IMR-90 (cell line): ENCODE results near the gene FAS. TPM values are rescaled to one million over a fixed set of nuclear protein-coding genes. Genes with fewer than 3 reads are reported as not detected.

Experiments
- ATAC-seq: fragments of 200-7000 bp; cut with Tn5 transposase; 2 replicates; pipeline ENCODE4 v1.9.1; 2020; ENCODE audit warnings: low read depth, mild to moderate bottlenecking, moderate library complexity
- BruUV-seq: library from RNA; stranded (reverse); fragments of 400-500 nt; replicated peaks from 2 replicates; lab custom pipeline; 2021; lab: Mats Ljungman, UMichigan
- CTCF ChIA-PET: fragments of 300-600 bp; formaldehyde crosslinking; extraction: SDS; loops from one replicate; lab custom pipeline; 2021; ENCODE audit warnings: antibody characterized with exemption; lab: Yijun Ruan, JAX
- POLR2A ChIA-PET: fragments of 300-600 bp; sonication (Branson Sonifier 250); formaldehyde crosslinking; loops from one replicate; lab custom pipeline; 2022; ENCODE audit warnings: antibody characterized with exemption; ENCODE audit not compliant: unreplicated experiment; lab: Charles Lee
- DNase-seq: peaks from one replicate; pipeline ENCODE4 v3.0.0; 2013
- H2AFZ ChIP-seq: replicated peaks from 2 replicates; pipeline ENCODE3; 2013; ENCODE audit warnings: low read length, mild to moderate bottlenecking; ENCODE audit not compliant: poor library complexity
- H2AK5ac ChIP-seq: 2 replicates; pipeline ENCODE4 v1.6.1; 2013; ENCODE audit warnings: low read depth, low read length, inconsistent platforms
- H2AK9ac ChIP-seq: replicated peaks from 2 replicates; pipeline ENCODE3; 2013; ENCODE audit warnings: mild to moderate bottlenecking, low read depth, low read length, moderate library complexity; ENCODE audit not compliant: poor library complexity
- H2BK120ac ChIP-seq: 2 replicates; pipeline ENCODE4 v1.6.1; 2013; ENCODE audit warnings: low read depth, low read length, inconsistent platforms
- H2BK15ac ChIP-seq: 3 replicates; pipeline ENCODE4 v1.6.1; 2013; ENCODE audit warnings: low read depth, low read length, inconsistent platforms
- H2BK20ac ChIP-seq: 2 replicates; pipeline ENCODE4 v1.6.1; 2013; ENCODE audit warnings: low read depth, mild to moderate bottlenecking, inconsistent platforms, low read length, moderate library complexity
- H2BK5ac ChIP-seq: 2 replicates; pipeline ENCODE4 v1.6.1; 2013; ENCODE audit warnings: mild to moderate bottlenecking, low read depth, low read length, inconsistent platforms; ENCODE audit not compliant: poor library complexity, severe bottlenecking
- H3K14ac ChIP-seq: replicated peaks from 2 replicates; pipeline ENCODE4 v1.6.1; 2013; ENCODE audit warnings: low read depth, low read length, inconsistent platforms
- H3K18ac ChIP-seq: 2 replicates; pipeline ENCODE4 v1.6.1; 2013; ENCODE audit warnings: low read depth, low read length, control low read depth
- H3K23ac ChIP-seq: 2 replicates; pipeline ENCODE4 v1.6.1; 2013; ENCODE audit warnings: low read depth, low read length, inconsistent platforms
- H3K27ac ChIP-seq: 2 replicates; pipeline ENCODE4 v1.5.1; 2013; ENCODE audit warnings: mild to moderate bottlenecking, control low read depth, low read length; ENCODE audit not compliant: insufficient read depth
- H3K27me3 ChIP-seq: 2 replicates; pipeline ENCODE4 v1.6.1; 2013; ENCODE audit warnings: low read length; ENCODE audit not compliant: control insufficient read depth, insufficient read depth
- H3K36me3 ChIP-seq: 2 replicates; pipeline ENCODE4 v1.6.1; 2013; ENCODE audit warnings: low read length, mixed read lengths; ENCODE audit not compliant: control insufficient read depth, insufficient read depth
- H3K4ac ChIP-seq: 2 replicates; pipeline ENCODE4 v1.6.1; 2013; ENCODE audit warnings: low read depth, low read length, inconsistent platforms
- H3K4me1 ChIP-seq: 2 replicates; pipeline ENCODE4 v1.6.1; 2013; ENCODE audit warnings: low read length, mixed read lengths; ENCODE audit not compliant: control insufficient read depth, insufficient read depth
- H3K4me2 ChIP-seq: 2 replicates; pipeline ENCODE4 v1.6.1; 2013; ENCODE audit warnings: low read depth, mild to moderate bottlenecking, control low read depth, low read length, moderate library complexity
- H3K4me3 ChIP-seq: 2 replicates; pipeline ENCODE4 v1.5.1; 2013; ENCODE audit warnings: low read depth, mild to moderate bottlenecking, control low read depth, low read length, moderate library complexity; ENCODE audit not compliant: insufficient read depth
- H3K56ac ChIP-seq: 2 replicates; pipeline ENCODE4 v1.6.1; 2013; ENCODE audit warnings: low read length, inconsistent platforms; ENCODE audit not compliant: insufficient read depth; ENCODE audit errors: extremely low read depth
- H3K79me1 ChIP-seq, 2 experiments: 2 replicates each; pipeline ENCODE4 v1.6.1; 2013; ENCODE audit warnings: low read length in 2 of 2, inconsistent platforms in 1 of 2, low read depth in 1 of 2
- H3K9ac ChIP-seq: 2 replicates; pipeline ENCODE4 v1.6.1; 2013; ENCODE audit warnings: low read depth, low read length, control low read depth
- H3K9me1 ChIP-seq: 2 replicates; pipeline ENCODE4 v1.6.1; 2013; ENCODE audit warnings: low read length, inconsistent platforms; ENCODE audit not compliant: insufficient read depth
- H3K9me3 ChIP-seq: 2 replicates; pipeline ENCODE4 v1.6.1; 2013; ENCODE audit warnings: low read length; ENCODE audit not compliant: control insufficient read depth, insufficient read depth
- H4K20me1 ChIP-seq: 2 replicates; pipeline ENCODE4 v1.6.1; 2013; ENCODE audit warnings: low read length, inconsistent platforms; ENCODE audit not compliant: insufficient read depth
- H4K5ac ChIP-seq: 2 replicates; pipeline ENCODE4 v1.6.1; 2013; ENCODE audit warnings: mild to moderate bottlenecking, low read depth, low read length, control low read depth
- H4K8ac ChIP-seq, 2 experiments: 2 replicates each; pipeline ENCODE4 v1.6.1; 2013; ENCODE audit warnings: low read depth in 2 of 2, low read length in 2 of 2, control low read depth in 1 of 2, inconsistent platforms in 1 of 2
- H4K91ac ChIP-seq: 2 replicates; pipeline ENCODE4 v1.6.1; 2013; ENCODE audit warnings: low read depth, low read length, inconsistent platforms; ENCODE audit not compliant: insufficient read depth
- BHLHE40 ChIP-seq: fragments of 150-350 bp; IDR thresholded peaks from 2 replicates; pipeline ENCODE4 v1.6.1; 2016; ENCODE audit warnings: mild to moderate bottlenecking, low read depth, low read length
- CEBPB ChIP-seq: IDR thresholded peaks from 2 replicates; pipeline ENCODE4 v1.6.1; 2012; ENCODE audit warnings: low read depth, low read length, improper control_type of control experiment
- CHD1 ChIP-seq: IDR thresholded peaks from 2 replicates; pipeline ENCODE4 v1.6.1; 2012; ENCODE audit warnings: low read depth, low read length, improper control_type of control experiment
- FOS ChIP-seq: fragments of 150-350 bp; IDR thresholded peaks from 2 replicates; pipeline ENCODE4 v1.6.1; 2016; ENCODE audit warnings: low read depth, low read length
- MAFK ChIP-seq: IDR thresholded peaks from 2 replicates; pipeline ENCODE4 v1.6.1; 2012; ENCODE audit warnings: low read depth, low read length, improper control_type of control experiment
- MAZ ChIP-seq: IDR thresholded peaks from 2 replicates; pipeline ENCODE4 v1.6.1; 2012; ENCODE audit warnings: low read depth, mild to moderate bottlenecking, low read length, improper control_type of control experiment, moderate library complexity, borderline replicate concordance
- MXI1 ChIP-seq: IDR thresholded peaks from 2 replicates; pipeline ENCODE4 v1.6.1; 2012; ENCODE audit warnings: low read depth, mild to moderate bottlenecking, low read length, moderate library complexity, borderline replicate concordance
- NFE2L2 ChIP-seq: fragments of 150-350 bp; IDR thresholded peaks from 2 replicates; pipeline ENCODE4 v1.6.1; 2016; ENCODE audit warnings: low read depth, mild to moderate bottlenecking, low read length
- POLR2A ChIP-seq: IDR thresholded peaks from 2 replicates; pipeline ENCODE4 v1.6.1; 2012; ENCODE audit warnings: mild to moderate bottlenecking, low read depth, low read length
- RAD21 ChIP-seq: IDR thresholded peaks from 2 replicates; pipeline ENCODE4 v1.6.1; 2012; ENCODE audit warnings: low read length, improper control_type of control experiment
- RCOR1 ChIP-seq: IDR thresholded peaks from 2 replicates; pipeline ENCODE4 v1.6.1; 2012; ENCODE audit warnings: mild to moderate bottlenecking, low read length, improper control_type of control experiment; ENCODE audit not compliant: insufficient replicate concordance
- SMC3 ChIP-seq: fragments of 150-350 bp; IDR thresholded peaks from 2 replicates; pipeline ENCODE4 v1.6.1; 2016; ENCODE audit warnings: low read depth, mild to moderate bottlenecking, antibody characterized with exemption, low read length, moderate library complexity
- WGBS, 2 experiments: methylation state at CpG; one replicate each; pipeline versions ENCODE4 v1.1.5 to v1.1.7; 2013; ENCODE audit warnings: missing lambda C conversion rate in 2 of 2; ENCODE audit not compliant: insufficient read length in 1 of 2; ENCODE audit errors: extremely low coverage in 2 of 2; 5-methylcytosine and 5-hydroxymethylcytosine counted together
- dilution Hi-C: fragments of 300-500 bp; cut with HindIII; formaldehyde crosslinking; loops from one replicate; pipeline ENCODE4 v1.14.3; 2018; ENCODE audit warnings: low sequenced_read_pairs; ENCODE audit not compliant: unreplicated experiment
- in situ Hi-C: fragments of 300-500 bp; cut with MboI; formaldehyde crosslinking; loops from 3 replicates; pipeline ENCODE4 v1.14.3; 2019; ENCODE audit warnings: low sequenced_read_pairs, inconsistent platforms, mixed read lengths
- intact Hi-C: fragments of 100-400 bp; cut with micrococcal nuclease; formaldehyde crosslinking; loops from 2 replicates; pipeline ENCODE4 v1.10.0; 2022
- polyA plus RNA-seq, 3 experiments: library from polyadenylated mRNA; depleted of rRNA; stranded (reverse); fragments of >200 nt; gene quantifications; 2 replicates each; pipeline ENCODE4 v1.2.3, GENCODE V29; 2012; ENCODE audit warnings: low replicate concordance in 1 of 3
- total RNA-seq: library from RNA; depleted of rRNA; stranded (reverse); fragments of >200 nt; gene quantifications from 2 replicates; pipeline ENCODE4 v1.2.3, GENCODE V29; 2012
- TF ChIP-seq, protein P1 (sequence below): fragments of 150-350 bp; IDR thresholded peaks from 2 replicates; pipeline ENCODE4 v1.6.1; 2016; ENCODE audit warnings: low read depth, mild to moderate bottlenecking, low read length, moderate library complexity, borderline replicate concordance
- TF ChIP-seq, protein P2 (sequence below): conservative IDR thresholded peaks from 2 replicates; pipeline ENCODE4 v1.5.1; 2012; ENCODE audit warnings: mild to moderate bottlenecking, low read depth, low read length, improper control_type of control experiment
- TF ChIP-seq, protein P3 (sequence below): fragments of 150-350 bp; IDR thresholded peaks from 2 replicates; pipeline ENCODE4 v1.6.1; 2017; ENCODE audit warnings: mild to moderate bottlenecking, antibody characterized with exemption, low read length, low read depth

Gene FAS
- total and polyA plus RNA-seq, 2 of the 4 experiments (the other 2 are of a cell fraction) = 34.3 to 53.8 TPM

DNA sequence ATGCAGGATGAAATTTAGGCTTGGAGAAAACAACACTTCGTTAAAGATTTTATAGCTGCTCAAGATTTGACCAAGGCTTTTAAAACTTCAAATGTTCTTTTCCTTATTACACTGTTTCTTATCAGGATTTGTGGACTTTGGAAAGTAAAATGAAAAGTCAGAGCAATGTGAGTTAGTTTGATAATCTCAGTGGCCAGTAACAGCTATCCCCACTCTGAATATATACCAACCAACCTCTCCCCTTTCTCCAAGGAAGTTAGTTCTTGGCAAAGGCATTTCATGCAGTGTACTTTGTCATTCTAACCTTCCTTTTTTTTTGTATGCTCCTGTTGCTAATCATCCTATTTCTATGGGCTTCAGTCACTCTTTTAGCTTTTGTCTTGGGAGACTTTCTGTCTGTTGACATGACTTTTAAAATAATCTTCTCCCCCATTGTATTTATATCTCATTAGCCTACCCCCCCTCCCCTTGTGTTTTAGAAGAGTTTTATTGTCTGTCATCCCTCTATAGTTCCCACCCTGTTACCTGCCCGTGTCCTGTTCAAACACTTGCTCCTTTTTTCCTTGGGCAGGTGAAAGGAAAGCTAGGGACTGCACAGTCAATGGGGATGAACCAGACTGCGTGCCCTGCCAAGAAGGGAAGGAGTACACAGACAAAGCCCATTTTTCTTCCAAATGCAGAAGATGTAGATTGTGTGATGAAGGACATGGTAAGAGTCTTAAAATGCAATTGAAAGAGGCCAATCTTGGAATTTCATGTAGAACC is 16.7 kb downstream of the FAS start:
- POLR2A ChIA-PET = no interaction called here
- H3K9me3 ChIP-seq = no peaks in the 10 kb centered on the region
- H3K79me1 ChIP-seq = peaks cover 12 to 23% of the 10 kb centered on the region in 2 experiments
- H3K27me3 ChIP-seq = no peaks in the 10 kb centered on the region
- no peak overlapping the region for H2BK5ac ChIP-seq
- H4K20me1 ChIP-seq = no peaks in the 10 kb centered on the region
- no peak overlapping the region for H2BK15ac ChIP-seq
- H3K18ac ChIP-seq = no peak overlapping the region
- no peak overlapping the region for H3K4me3 ChIP-seq
- no peak overlapping the region for H3K23ac ChIP-seq
- no peak overlapping the region for H4K5ac ChIP-seq
- H3K36me3 ChIP-seq = peaks cover 31% of the 10 kb centered on the region
- H2BK20ac ChIP-seq = no peak overlapping the region
- H4K8ac ChIP-seq = no peak overlapping the region
- H3K4me2 ChIP-seq = no peak overlapping the region
- H2BK120ac ChIP-seq = no peak overlapping the region
- no peak overlapping the region for H3K14ac ChIP-seq
- ATAC-seq = no peak
- no peak overlapping the region for H2AK5ac ChIP-seq
- H3K27ac ChIP-seq = no peak overlapping the region
- dilution Hi-C loops = loop anchor here (25.0 kb wide), 1 partner anchor 205 kb away; the partner anchor contains the start of gene CH25H
- intact Hi-C loops = no loop called here
- no peak overlapping the region for H3K9ac ChIP-seq
- H3K4me1 ChIP-seq = no peaks in the 10 kb centered on the region
- no peak overlapping the region for H2AK9ac ChIP-seq
- WGBS, 2 experiments = no CpG with 5 or more reads among the region's 3 CpGs
- no peaks in the 10 kb centered on the region for H3K9me1 ChIP-seq
- no peak overlapping the region for H2AFZ ChIP-seq
- in situ Hi-C loops = no loop called here
- no peak for DNase-seq
- H3K4ac ChIP-seq = no peak overlapping the region
- no peak overlapping the region for H4K91ac ChIP-seq
- no TSS peak for BruUV-seq
- H3K56ac ChIP-seq = no peak overlapping the region
- CTCF ChIA-PET = interaction anchor here (1.7 kb wide), 1 partner anchor 22 kb away, joined by 3 read pairs; no protein-coding TSS in a partner anchor
- TF ChIP-seq, protein P1, sequence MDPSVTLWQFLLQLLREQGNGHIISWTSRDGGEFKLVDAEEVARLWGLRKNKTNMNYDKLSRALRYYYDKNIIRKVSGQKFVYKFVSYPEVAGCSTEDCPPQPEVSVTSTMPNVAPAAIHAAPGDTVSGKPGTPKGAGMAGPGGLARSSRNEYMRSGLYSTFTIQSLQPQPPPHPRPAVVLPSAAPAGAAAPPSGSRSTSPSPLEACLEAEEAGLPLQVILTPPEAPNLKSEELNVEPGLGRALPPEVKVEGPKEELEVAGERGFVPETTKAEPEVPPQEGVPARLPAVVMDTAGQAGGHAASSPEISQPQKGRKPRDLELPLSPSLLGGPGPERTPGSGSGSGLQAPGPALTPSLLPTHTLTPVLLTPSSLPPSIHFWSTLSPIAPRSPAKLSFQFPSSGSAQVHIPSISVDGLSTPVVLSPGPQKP = no peak
- TF ChIP-seq RCOR1 (no peak), MAFK (no peak), CEBPB (no peak), BHLHE40 (no peak), POLR2A (no peak), MXI1 (no peak), RAD21 (no peak), CHD1 (no peak), SMC3 (no peak), MAZ (no peak), FOS (no peak), NFE2L2 (no peak)
- TF ChIP-seq, protein P2, sequence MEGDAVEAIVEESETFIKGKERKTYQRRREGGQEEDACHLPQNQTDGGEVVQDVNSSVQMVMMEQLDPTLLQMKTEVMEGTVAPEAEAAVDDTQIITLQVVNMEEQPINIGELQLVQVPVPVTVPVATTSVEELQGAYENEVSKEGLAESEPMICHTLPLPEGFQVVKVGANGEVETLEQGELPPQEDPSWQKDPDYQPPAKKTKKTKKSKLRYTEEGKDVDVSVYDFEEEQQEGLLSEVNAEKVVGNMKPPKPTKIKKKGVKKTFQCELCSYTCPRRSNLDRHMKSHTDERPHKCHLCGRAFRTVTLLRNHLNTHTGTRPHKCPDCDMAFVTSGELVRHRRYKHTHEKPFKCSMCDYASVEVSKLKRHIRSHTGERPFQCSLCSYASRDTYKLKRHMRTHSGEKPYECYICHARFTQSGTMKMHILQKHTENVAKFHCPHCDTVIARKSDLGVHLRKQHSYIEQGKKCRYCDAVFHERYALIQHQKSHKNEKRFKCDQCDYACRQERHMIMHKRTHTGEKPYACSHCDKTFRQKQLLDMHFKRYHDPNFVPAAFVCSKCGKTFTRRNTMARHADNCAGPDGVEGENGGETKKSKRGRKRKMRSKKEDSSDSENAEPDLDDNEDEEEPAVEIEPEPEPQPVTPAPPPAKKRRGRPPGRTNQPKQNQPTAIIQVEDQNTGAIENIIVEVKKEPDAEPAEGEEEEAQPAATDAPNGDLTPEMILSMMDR = no peak
- TF ChIP-seq, protein P3, sequence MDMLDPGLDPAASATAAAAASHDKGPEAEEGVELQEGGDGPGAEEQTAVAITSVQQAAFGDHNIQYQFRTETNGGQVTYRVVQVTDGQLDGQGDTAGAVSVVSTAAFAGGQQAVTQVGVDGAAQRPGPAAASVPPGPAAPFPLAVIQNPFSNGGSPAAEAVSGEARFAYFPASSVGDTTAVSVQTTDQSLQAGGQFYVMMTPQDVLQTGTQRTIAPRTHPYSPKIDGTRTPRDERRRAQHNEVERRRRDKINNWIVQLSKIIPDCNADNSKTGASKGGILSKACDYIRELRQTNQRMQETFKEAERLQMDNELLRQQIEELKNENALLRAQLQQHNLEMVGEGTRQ = no peak
